Common myeloid progenitor, CD34-positive (primary cell): ENCODE data around the gene ZDHHC11B.
A peak's percentile ranks its signal among the peaks of the same experiment; 100 is the strongest.

Experiments used
- CTCF ChIA-PET: fragments of 350-600 bp; sonication (Branson Sonifier 250); formaldehyde crosslinking; loops from one replicate; lab custom pipeline; 2021; ENCODE audit warnings: antibody characterized with exemption; lab: Charles Lee
- POLR2A ChIA-PET: fragments of 350-600 bp; sonication (Branson Sonifier 250); formaldehyde crosslinking; loops from one replicate; lab custom pipeline; 2021; ENCODE audit warnings: antibody characterized with exemption; lab: Charles Lee
- DNase-seq, 3 donors: peaks; one replicate each; pipeline versions ENCODE4 v3.0.0 to v3.0.0-alpha.2; 2013
- H3K27ac ChIP-seq, 2 experiments: 1 replicate in 1 of 2; 2 replicates in 1 of 2; pipeline ENCODE4 v1.7.0; 2013; ENCODE audit warnings: inconsistent platforms in 2 of 2, low read length in 2 of 2, mild to moderate bottlenecking in 2 of 2, low read depth in 1 of 2, moderate library complexity in 1 of 2; ENCODE audit not compliant: severe bottlenecking in 2 of 2, insufficient read depth in 1 of 2, poor library complexity in 1 of 2
- H3K27me3 ChIP-seq, 5 experiments: replicated peaks in 2 of 5; 1 replicate in 3 of 5; 2 replicates in 2 of 5; pipeline versions ENCODE4 v1.6.1 to v1.7.0; 2013; ENCODE audit warnings: low read length in 4 of 5, mild to moderate bottlenecking in 2 of 5, moderate library complexity in 2 of 5, inconsistent platforms in 1 of 5; ENCODE audit not compliant: insufficient read depth in 5 of 5, control insufficient read depth in 4 of 5
- H3K36me3 ChIP-seq, 4 experiments: 1 replicate in 2 of 4; 2 replicates in 2 of 4; pipeline versions ENCODE4 v1.6.1 to v1.7.0; 2013; ENCODE audit warnings: low read length in 3 of 4, control low read depth in 1 of 4, mild to moderate bottlenecking in 1 of 4; ENCODE audit not compliant: control insufficient read depth in 4 of 4, insufficient read depth in 4 of 4
- H3K4me1 ChIP-seq, 4 experiments: 1 replicate in 3 of 4; 2 replicates in 1 of 4; pipeline versions ENCODE4 v1.6.1 to v1.7.1; 2013; ENCODE audit warnings: low read length in 3 of 4, mild to moderate bottlenecking in 3 of 4, control low read depth in 1 of 4, inconsistent platforms in 1 of 4, moderate library complexity in 1 of 4; ENCODE audit not compliant: control insufficient read depth in 4 of 4, insufficient read depth in 4 of 4; ENCODE audit errors: control extremely low read depth in 1 of 4
- H3K4me3 ChIP-seq, 7 experiments: 1 replicate in 4 of 7; 2 replicates in 3 of 7; pipeline versions ENCODE4 v1.5.1 to v1.7.0; 2013; ENCODE audit warnings: mild to moderate bottlenecking in 7 of 7, low read length in 6 of 7, moderate library complexity in 6 of 7, inconsistent platforms in 2 of 7, low read depth in 2 of 7, control low read depth in 1 of 7; ENCODE audit not compliant: insufficient read depth in 4 of 7, control insufficient read depth in 1 of 7; ENCODE audit errors: extremely low read depth in 1 of 7
- H3K9me3 ChIP-seq, 5 experiments: 1 replicate in 4 of 5; 2 replicates in 1 of 5; pipeline versions ENCODE4 v1.6.1 to v1.7.1; 2013; ENCODE audit warnings: low read length in 4 of 5, mild to moderate bottlenecking in 2 of 5, inconsistent platforms in 1 of 5, low read depth in 1 of 5, moderate library complexity in 1 of 5; ENCODE audit not compliant: control insufficient read depth in 4 of 5, insufficient read depth in 2 of 5; ENCODE audit errors: control extremely low read depth in 1 of 5
- WGBS: methylation state at CpG from one replicate; pipeline ENCODE4 v1.1.5; 2013; ENCODE audit not compliant: insufficient coverage; 5-methylcytosine and 5-hydroxymethylcytosine counted together

ZDHHC11B gene

DNA sequence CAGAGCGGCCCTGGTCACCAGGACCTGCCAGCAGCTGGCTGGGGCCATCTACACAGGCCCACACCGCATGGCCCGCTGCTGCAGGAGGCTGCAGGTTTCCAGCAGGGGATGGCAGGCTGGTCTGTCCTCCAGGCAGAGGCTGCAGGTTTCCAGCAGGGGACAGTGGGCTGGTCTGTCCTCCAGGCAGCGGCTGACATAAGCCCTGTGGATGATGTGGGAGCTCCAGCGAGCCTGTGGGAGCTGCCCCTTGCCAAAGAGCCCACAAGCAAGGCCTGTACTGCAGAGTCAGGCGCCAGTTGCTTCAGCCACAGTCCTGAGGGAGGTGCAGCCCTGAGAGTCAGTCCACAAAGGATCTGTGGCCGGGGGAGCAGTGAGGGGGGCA is 109.9 kb downstream of the ZDHHC11B start:
- Histone ChIP-seq H3K4me1 (peaks cover 0 to 32% (median 24%) of the 10 kb centered on the region in 4 experiments), H3K36me3 (no peaks in the 10 kb centered on the region), H3K27me3 (peaks cover 0 to 63% (median 5%) of the 10 kb centered on the region in 5 experiments), H3K4me3 (no peak overlapping the region), H3K9me3 (no peaks in the 10 kb centered on the region), H3K27ac (no peak overlapping the region)
- DNase-seq = no peak
- WGBS = 82% methylated on average over 4 of the region's 7 CpGs
- ChIA-PET CTCF (interaction anchor here (6.6 to 7.1 kb wide), 2 partner anchors 216 to 229 kb away, joined by 67 to 117 read pairs; partner anchors contain the start of genes BRD9 and TRIP13), POLR2A (no interaction called here)

DNA sequence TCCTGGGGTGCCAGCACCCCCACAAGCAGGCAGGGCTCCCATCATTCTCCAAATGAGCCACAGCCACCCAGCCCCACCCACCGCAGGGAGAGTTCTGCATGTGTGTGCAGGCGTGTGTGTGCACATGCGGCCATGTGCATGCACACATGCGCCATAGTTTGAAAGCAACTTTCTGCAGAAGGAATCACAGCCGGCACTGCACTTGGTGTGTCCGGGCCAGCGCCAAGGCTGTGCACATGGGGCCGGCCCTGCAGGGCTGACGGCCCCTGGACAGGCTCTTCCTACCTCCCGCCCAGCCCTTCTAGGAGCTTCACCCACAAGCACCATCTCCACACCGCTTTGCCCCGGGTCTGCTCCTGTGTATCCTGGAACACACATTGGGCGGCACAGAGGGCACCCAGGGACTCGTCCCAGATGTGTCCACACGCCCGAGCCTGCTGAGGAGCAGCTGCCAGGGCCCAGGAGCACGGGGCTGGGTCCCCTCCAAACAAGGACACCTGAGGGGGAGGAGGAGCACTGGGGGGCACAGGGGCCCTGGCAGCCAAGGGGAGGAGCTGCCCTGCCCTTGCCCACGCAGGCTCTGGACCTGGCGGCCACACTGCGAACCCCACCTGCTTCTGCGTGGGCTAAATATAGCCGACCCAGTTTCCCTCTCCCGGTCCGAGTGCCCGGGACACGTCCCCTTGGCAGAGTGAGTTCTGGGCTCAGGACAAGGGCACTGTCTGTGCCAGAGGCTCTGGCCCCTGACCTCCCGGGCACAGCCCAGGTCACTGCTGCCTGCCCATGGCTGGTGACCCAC is 110.5 kb downstream of the ZDHHC11B start:
- Histone ChIP-seq H3K36me3 (no peaks in the 10 kb centered on the region), H3K27me3 (peaks cover 0 to 63% (median 5%) of the 10 kb centered on the region in 5 experiments), H3K4me1 (peaks cover 0 to 32% (median 24%) of the 10 kb centered on the region in 4 experiments), H3K4me3 (no peak overlapping the region), H3K9me3 (no peaks in the 10 kb centered on the region), H3K27ac (no peak overlapping the region)
- 86% methylated on average over 22 of the region's 27 CpGs for WGBS
- no peak for DNase-seq
- ChIA-PET POLR2A (no interaction called here), CTCF (interaction anchor here (6.6 to 7.1 kb wide), 2 partner anchors 217 to 230 kb away, joined by 67 to 117 read pairs; partner anchors contain the start of genes BRD9 and TRIP13)

- peaks cover 0 to 63% (median 5%) of the 10 kb centered on the region in 5 experiments for H3K27me3 ChIP-seq
- peaks cover 0 to 4% (median 0%) of the 10 kb centered on the region in 4 experiments for H3K36me3 ChIP-seq
- no peak for DNase-seq
- no peaks in the 10 kb centered on the region for H3K9me3 ChIP-seq
- POLR2A ChIA-PET = interaction anchor here (1.3 to 1.4 kb wide), 2 partner anchors 85 to 220 kb away, joined by 3 to 6 read pairs; partner anchors contain the start of genes BRD9 and TRIP13
- H3K27ac ChIP-seq = peak overlapping the region; percentile 71 to 88
- H3K4me1 ChIP-seq = peaks cover 0 to 32% (median 24%) of the 10 kb centered on the region in 4 experiments
- CTCF ChIA-PET = interaction anchor here (1.0 to 7.1 kb wide), 4 partner anchors 20 to 231 kb away, joined by 3 to 117 read pairs (median 35); partner anchors contain the start of genes BRD9 and TRIP13
- peak overlapping the region in 3 of 7 experiments; percentile 24 to 34 (median 30) for H3K4me3 ChIP-seq
- WGBS = 62% methylated on average over 16 of the region's 19 CpGs
Measured at GRCh38 chr5:673161-673830, 111.2 kb downstream of the ZDHHC11B start.

DNA sequence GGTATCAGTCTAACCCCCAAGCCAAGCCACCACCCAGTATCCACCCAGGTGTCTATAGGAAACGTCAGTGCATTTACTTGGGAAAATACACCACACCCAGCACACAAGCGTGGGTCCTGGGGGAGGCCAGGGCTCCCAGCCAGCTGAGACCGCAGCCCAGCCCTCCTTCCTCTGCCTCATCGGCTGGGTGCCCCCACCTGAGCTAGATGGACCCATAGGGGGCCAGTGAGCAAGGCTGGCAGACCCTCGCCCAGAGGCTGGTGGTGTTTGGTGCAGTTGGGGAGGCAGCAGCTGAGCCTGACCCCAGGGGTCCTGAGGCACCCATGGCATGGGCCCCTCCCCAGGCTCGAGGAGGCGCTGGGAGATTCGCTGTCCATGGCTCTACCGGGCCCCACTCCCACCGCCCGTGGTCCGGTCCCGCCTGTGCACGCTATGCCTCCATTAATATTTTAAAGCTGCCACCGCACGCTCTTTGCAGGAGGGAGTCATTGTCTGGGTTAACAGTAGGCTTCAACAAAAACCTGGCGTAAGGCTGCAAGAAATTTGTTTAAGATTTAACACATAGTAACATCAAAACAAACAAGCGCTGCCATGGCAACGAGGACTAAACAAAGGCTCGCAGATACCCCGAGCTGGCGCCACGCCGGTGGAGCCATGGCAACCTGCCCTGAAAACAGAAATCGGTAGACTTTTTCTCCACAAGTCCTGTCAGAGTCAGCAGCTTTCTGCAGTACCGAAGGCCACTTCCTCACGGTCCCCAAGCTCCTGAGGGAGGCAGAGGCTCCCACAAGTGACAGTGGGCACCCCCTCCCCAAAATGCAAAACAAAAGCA is 112.0 kb downstream of the ZDHHC11B start:
- DNase-seq = peak; percentile 97 to 99 (median 99)
- ChIA-PET CTCF (interaction anchor here (1.0 to 7.1 kb wide), 6 partner anchors 17 to 232 kb away, joined by 3 to 117 read pairs (median 4); partner anchors contain the start of genes BRD9 and TRIP13), POLR2A (interaction anchor here (1.3 to 1.4 kb wide), 2 partner anchors 86 to 220 kb away, joined by 3 to 6 read pairs; partner anchors contain the start of genes BRD9 and TRIP13)
- Histone ChIP-seq H3K4me3 (peak overlapping the region in 3 of 7 experiments; percentile 24 to 37 (median 34)), H3K9me3 (no peaks in the 10 kb centered on the region), H3K36me3 (peaks cover 0 to 5% (median 0%) of the 10 kb centered on the region in 4 experiments), H3K27ac (peak overlapping the region; percentile 71 to 88), H3K27me3 (peaks cover 0 to 61% (median 5%) of the 10 kb centered on the region in 5 experiments), H3K4me1 (peaks cover 0 to 32% (median 24%) of the 10 kb centered on the region in 4 experiments)
- 20% methylated on average over 19 of the region's 27 CpGs for WGBS

- Histone ChIP-seq H3K9me3 (no peaks in the 10 kb centered on the region), H3K4me1 (peaks cover 0 to 32% (median 24%) of the 10 kb centered on the region in 4 experiments), H3K36me3 (peaks cover 0 to 9% (median 5%) of the 10 kb centered on the region in 4 experiments), H3K4me3 (peak overlapping the region in 1 of 7 experiments; percentile 37), H3K27me3 (peaks cover 0 to 53% (median 5%) of the 10 kb centered on the region in 5 experiments), H3K27ac (peak overlapping the region; percentile 70 to 88)
- DNase-seq = peak; percentile 68 to 78 (median 77)
- WGBS = 41% methylated on average over 25 of the region's 27 CpGs
- ChIA-PET POLR2A (interaction anchor here (1.3 to 1.4 kb wide), 2 partner anchors 87 to 221 kb away, joined by 3 to 6 read pairs; partner anchors contain the start of genes BRD9 and TRIP13), CTCF (interaction anchor here (0.6 to 7.1 kb wide), 7 partner anchors 17 to 252 kb away, joined by 3 to 117 read pairs (median 3); partner anchors contain the start of genes BRD9 and TRIP13)
Measured at GRCh38 chr5:671459-672328, 112.8 kb downstream of the ZDHHC11B start.
